ENCODE results near the gene ATP9A.

Gene ATP9A

DNA sequence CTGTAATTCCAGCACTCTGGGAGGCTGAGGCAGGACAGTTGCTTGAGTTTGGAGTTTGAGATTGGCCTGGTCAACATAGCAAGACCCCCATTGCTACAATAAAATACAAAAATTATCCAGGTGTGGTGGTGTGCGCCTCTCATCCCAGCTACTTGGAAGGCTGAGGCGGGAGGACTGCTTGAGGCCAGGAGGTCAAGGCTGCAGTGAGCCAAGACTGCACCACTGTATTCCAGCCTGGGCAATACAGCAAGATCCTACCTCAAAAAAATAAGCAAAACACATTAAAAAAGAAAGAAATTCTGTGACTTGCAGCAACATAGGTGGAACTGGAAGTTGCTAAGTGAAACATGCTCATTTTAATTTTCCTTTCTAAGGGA, 119.6 kb downstream of the ATP9A start:
- DNase-seq: no peak

DNA sequence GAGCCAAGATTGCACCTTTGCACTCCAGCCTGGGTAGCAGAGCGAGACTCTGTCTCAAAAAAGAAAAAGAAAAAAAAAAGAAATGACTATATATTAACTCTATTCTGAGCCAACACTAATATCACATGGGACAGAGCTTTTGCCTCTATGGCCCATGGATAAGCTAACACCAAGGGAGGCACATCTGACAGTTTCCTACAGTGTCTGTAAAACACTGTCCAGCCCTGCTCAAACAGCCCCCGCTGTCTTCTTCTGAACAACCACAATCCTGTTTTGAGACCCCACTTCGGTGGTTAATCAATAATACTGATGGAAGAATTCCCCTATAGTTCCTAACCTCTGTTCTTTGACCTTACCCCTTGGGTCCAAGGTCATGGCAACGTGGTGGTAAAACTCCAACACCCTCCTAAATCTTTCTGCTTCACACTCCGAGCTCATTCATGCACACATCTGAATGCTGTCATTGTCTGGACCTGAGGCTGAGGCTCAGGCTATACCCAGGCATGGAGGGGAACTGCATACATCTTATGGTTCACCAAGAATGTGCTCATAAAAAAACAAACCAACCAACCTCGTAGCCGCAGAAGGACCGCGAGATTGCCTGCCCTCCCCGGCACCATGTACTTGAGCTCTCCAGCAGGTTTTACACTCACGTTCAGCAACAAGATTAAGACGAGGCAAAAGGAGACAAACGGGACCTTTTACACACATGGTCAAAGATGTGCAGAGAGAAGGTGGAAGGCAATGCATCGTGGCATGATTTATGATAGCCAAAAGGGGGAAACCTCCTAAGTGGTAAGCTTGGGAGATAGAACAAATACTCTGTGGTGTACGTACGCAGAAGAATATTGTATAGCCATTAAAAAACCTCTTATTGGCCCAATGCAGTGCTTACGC, 120.3 kb downstream of the ATP9A start:
- no peak for DNase-seq

DNA sequence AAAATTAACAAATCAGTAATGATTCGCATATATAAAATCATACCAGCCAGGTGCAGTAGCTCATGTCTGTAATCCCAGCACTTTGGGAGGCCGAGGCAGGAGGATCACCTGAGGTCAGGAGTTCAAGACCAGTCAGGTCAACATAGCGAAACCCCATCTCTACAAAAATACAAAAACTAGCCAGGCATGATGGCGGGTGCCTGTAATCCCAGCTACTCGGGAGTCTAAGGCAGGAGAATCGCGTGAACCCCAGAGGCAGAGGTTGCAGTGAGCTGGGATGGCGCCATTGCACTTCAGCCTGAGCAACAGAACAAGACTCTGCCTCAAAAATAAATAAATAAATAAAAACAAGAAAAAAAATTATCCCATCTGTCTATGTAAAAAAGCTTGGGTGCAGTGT, 124.4 kb downstream of the ATP9A start:
- peak; percentile 16 for DNase-seq

DNA sequence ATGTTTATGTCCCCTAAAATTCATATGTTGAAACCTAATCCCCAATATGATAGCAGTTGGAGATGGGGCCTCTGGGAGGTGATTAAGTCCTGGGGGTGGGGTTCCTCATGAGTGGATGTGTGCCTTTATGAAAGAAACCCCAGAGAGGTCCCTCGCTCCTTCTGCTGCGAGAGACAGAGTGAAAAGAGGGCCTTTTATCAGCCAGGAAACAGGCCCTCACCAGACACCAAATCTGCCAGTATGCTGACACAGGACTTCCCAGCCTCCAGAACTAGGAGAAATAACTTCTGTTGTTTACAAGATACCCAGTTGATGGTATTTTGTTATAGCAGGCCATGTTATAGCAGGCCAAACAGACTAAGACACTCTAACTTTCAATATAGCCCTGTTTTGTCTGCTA, 124.8 kb downstream of the ATP9A start:
- no peak for DNase-seq

DNA sequence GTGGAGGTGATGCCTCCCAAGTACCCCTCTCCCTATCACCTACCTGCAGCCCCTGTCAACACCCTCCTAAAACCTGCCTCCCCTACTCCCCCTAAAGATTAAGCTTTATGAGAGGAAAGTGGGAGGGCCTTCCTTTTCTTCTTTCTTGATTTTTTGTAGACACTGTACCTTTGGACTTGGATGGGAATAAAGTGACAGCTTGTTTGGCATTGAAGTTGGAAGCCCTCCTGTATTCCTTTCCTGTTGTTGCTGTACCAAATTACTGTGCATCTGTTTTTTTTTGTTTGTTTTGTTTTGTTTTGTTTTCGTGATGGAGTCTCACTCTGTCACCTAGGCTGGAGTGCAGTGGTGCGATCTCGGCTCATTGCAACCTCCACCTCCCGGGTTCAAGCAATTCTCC, 126.3 kb downstream of the ATP9A start:
- peak; percentile 14 for DNase-seq

DNA sequence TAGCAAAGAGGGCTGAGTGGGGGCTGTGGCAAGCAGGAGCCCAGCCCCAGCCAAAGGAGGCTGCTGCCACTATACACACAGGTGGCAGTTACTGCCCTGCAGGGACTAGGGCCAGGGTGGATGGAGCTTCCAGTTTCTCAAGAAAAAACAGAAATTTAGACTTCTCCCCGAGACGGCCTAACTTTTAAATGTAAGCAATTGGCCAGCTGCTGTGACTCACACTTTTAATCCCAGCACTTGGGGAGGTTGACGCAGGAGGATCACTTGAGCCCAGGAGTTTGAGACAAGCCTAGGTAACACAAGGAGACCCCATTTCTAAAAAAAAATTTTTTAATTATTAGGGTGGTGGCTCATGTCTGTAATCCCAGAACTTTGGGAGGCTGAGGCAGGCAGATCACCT, 127.4 kb downstream of the ATP9A start:
- DNase-seq: no peak

DNA sequence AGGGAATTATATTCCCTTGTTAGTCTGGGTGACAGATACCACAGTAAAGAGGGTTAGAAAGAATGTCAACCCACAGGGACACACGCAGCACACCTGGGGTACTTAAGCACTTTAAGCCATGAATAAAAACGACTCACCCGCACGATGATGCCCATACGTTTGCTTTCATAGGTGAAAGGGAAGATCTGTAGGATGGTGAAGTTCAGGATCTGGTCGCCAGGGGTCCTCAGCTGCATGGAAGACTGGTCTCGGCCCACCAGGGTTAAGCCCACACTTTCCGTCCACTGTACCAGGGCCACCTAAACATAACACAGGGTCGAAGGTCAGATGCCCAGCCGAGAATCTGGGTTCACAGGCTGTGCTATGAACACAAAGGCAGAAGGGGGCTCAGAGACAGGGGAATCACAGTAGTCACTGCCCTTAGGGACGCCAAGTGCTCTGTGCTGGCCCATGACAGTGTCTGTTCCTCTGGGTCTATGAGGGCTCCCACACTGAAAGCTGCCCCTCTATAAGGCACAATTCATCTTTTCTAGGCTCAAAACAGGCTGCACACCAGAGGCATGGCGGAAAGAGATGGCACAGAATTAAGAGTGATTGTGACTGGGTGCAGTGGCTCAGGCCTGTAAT, 128.9 kb downstream of the ATP9A start:
- DNase-seq: peak; percentile 60

DNA sequence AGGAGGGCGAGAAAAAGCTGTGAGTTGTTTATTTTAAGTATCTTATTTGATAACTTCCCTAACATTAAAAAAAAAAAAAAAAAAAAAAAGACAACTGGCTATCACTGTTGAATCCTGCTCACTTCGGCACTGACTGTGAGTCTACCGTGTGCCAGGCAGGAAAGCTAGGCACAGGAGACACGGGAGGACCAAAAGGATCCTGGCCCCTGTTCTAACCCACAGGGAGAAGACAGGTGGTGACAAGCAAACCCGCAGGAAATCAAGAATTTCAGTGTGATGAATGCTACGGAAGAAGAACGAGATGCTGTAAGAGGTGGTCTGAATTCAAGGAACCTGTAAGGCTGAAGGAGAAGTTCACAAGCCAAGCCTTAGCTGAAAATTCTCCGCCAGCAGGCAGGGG, 130.9 kb downstream of the ATP9A start:
- no peak for DNase-seq

DNA sequence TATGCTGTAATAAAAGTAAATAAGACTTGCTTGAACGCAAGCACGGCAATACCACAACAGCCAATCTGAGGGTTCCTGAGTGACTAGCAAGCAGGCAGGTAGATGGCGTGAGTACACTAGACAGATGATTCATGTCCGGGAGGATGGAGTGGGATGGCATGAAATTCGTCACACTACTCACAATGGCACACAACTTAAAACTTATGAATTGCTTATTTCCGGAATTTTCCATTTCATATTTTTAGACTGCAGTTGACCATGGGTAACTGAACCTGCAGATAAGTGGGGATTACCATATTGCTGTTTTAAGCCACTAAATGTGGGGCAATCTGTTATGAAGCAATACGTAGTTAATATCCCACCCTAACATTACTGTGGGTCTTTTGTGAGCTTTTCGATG, 132.1 kb downstream of the ATP9A start:
- no peak for DNase-seq

DNA sequence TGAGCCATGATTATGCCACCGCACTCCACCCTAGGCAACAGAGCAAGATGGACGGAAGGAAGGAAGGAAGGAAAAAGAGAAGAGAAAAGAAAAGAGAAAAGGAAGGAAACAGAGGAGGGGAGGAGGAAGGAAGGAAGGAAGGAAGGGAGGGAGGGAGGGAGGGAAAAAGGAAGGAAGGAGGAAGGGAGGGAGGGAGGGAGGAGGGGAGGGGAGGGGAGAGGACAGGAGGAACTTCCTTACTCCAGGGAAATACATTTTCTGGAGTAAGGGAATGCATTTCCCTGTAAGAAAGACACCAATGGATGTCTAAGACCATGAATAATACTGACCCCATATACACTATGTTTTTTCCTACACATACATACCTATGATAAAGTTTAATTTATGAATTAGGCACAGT, 132.5 kb downstream of the ATP9A start:
- no peak for DNase-seq

DNA sequence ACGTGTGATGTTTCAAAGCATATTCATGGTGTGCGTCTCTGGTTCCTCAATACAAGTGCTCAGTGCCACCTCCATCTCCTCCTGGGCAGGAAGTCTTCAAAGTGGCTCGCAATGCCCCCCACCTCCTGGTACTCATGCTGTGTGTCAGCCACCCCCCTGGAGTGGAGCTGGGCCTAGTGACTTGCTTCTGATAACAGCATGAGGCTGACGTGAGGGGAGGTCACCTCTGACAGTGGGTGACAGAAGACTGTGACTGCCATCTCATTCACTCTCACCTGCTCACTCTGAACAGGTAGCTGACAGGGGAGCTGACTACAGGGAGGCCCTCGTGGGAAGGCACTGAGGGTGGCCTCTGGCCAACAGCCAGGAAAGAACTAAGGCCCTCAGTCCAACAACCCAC, 133.3 kb downstream of the ATP9A start:
- DNase-seq: no peak

DNA sequence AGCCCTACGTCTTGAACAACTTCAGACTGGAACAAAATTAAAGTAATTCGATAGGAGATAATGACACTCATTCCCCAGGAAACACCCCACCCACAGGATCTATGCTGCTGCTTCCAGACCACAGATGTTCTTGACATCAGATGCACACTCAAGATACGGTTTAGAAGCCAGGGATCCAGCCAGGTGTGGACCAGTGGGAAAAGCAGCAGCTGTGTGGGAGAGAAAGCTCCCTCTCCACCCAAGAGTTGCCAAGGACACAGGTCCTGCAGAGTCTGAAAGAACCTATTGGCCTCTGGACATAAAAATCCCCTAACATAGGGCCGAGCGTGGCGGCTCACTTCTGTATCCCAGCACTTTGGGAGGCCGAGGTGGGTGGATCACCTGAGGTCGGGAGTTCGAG, 133.9 kb downstream of the ATP9A start:
- DNase-seq: peak; percentile 20

DNA sequence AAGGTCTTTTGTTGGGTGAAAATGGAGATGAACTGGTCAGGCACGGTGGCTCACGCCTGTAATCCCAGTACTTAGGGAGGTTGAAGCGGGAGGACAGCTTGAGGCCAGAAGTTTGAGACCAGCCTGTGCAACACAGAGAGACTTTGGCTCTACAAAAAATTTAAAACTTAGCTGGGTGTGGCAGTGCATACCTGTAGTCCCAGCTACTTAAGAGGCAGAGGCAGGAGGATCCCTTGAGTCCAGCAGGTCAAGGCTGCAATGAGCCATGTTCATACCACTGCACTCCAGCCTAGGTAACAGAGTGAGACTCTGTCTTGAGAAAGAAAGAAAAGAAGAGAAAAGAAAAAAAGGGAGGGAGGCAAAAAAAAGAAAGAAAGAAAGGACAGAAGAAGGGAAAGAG, 134.8 kb downstream of the ATP9A start:
- no peak for DNase-seq

DNA sequence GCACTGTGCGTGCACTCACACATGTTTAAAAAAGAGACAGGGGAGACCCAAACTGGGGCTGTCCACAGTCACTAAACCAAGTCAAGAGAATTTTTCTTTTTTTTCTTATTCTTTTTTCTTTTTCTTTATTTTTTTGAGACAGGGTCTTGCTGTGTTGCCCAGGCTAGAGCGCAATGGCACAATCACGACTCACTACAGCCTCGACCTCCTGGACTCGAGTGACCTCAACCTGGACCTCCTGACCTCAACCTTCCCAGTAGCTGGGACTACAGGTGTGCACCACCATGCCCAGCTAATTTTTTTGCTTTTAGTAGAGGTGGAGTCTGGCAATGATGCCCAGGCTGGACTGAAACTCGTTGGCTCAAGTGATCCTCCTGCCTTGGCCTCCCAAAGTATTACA, 136.2 kb downstream of the ATP9A start:
- no peak for DNase-seq

DNA sequence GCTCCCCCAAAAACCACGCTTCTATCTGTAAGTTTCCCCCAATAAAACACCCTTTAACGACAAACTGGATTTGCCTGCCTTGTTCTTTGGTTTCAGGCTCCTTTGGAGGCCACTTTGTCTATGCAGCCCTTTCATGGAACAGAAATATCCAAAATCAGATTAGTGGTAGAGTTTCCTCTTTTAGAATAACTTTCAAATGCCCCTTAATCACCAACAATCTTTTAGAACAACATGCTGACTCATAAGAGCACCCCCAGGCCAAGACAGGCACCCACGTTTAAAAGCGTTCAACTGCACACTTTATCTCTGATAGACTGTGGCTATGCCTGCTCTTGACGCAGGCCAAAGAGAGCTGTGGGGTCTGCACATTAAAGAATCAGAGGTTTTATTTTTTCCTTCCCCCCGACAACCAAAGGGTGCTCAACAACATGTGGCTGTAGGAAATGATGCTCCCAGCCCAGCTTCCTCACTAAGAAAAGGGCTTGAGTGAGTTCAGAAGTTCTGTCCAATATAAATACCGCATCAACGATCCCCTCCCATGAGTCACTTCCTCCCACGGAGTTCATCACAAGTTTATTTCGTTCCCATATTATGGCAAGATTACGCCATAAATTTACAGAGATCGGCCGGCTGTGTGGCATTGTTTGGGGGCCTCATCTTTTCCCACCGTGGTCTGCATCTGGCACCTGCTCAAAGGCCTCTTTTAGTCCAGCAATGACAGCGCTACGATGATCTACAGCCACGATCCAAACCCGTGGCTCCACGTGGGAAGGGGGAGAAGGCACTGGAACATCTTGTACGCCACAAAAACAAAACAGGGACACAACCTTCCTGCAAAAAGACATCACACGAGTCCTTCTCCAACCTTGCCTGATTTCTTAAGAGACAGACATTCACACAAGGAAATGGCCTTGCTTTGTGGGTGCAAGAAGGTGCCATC, 136.9 kb downstream of the ATP9A start:
- no peak for DNase-seq

DNA sequence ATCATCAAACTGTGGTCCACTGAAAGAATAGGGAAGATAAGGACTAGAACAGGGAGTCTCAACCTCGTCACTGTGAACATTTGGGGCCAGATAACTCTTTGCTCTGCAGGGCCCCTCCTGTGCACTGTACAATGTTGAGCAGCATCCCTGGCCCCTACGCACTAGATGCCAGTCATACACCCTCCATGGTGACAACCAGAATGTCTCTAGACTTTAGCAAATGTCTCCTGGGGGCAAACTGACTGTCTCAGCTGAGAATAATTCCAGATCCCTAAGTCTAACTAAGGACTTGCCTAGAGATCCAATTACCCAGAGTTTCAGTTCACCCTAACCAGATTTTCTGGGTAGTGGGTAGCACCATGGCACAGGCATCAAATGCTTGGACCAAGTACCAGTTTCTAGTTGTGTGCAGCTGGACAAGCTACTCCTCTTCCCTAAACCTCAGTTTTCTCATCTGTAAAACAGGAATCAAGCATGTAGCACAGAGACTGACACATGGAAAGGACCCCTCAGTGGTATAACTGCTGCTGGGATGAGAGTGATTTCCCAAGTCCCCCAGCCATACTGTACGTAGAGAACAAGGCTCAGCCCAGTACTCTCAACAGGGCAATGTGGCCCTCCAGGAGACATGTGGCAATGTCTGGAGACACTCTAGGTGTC, 138.7 kb downstream of the ATP9A start:
- no peak for DNase-seq

DNA sequence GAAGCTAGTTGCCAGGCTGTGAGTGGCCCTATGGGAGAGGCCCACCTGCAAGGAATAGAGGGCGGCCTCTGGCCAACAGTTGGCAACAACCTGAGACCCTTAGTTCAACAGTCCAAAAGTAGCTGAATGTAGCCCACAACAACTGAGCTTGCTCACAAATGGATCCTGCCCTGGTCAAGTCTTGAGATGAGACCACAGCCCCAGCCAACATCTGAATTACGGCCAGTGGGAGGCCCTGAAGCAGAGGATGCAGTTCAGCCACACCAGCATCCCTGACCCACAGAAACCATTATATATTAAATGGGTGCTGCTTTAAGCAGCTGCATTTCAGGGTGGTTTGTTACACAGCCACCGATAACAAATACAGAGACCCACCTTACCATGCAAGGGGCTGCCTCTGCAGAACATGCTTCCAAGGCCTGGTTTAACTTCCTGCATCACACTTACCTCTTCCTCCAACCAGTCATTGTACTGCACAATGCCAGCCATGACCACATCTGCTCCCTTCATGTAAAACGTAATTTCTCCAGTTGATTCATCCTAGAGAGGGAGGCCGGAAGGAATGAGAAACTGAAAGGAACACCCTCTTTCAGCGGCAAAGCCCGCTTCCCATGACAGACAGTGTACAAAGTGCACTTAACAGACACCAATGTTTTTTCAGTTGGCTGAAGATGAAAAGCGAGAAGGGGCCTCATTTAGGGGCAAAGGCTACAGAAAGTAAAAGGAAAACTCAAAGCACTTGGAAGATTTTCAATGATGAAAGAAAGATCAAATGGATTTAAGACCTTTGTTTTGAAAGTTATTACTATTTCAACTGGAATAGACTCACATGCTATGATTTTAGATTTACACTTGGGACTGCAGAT, 139.4 kb downstream of the ATP9A start:
- no peak for DNase-seq

DNA sequence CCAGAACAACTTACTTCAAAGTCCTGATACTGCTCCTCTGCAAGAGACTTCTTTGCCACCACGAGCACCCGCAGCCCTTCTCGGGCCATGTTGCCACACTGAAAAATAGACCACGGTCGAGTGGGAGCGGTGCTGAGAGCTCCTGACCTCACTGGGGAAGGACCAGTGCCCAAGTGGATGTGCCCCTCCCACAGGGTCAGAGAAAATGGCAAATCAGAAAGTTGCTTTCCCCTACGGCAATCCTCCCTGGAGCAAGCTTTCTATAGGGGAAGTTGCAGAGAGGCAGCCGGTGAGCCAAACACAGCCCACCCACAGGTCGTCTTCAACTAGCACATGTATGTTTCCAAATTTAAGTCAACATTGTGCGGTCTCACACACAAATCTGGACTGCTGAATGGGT, 140.6 kb downstream of the ATP9A start:
- no peak for DNase-seq

DNA sequence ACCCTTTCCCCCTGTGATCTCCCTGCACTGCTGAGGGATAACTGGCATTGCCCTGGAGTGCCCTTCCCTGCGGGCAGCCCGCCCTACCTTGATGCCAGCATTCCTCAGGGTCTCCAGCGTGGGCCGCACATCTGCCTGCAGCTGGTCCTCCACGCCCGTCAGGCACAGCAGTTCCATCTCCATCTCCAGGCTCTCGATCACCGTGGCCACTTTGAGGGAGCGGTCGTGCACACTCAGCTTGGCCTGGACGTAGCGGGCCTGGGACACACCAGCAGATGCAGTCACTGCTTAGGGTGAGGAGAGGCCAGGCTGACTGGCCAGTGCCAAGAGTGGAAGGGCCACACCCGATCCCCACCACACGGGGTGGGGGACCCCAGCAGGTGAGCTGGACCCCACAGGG, 143.1 kb downstream of the ATP9A start:
- no peak for DNase-seq

DNA sequence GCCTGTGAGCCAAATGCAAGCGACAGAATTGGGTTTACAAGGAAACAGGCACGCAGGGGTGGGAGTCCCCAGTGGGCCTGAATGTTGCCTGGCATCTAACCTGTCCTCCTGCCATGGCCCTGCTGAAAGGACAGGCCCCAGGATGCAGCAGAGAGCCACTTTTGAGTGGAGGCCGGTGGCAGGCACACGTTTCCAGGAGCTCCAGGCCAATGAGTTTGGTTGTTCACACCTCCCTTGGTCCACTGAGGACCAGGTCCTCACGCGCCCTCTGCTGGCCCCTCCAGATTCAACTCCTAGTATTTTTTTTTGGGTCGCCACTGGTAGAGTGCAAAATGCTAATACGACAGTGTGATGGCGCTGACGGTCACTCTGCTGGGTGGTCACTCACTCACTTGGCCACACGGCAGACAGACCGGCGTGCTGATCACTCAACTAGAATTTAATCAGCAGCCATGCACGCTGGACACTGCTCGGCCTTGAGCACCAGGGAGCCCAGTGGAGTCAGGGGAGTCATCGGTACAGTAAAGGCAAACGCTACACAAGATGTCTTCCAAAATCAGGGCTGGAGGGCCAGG, 143.9 kb downstream of the ATP9A start:
- peak; percentile 38 for DNase-seq

DNA sequence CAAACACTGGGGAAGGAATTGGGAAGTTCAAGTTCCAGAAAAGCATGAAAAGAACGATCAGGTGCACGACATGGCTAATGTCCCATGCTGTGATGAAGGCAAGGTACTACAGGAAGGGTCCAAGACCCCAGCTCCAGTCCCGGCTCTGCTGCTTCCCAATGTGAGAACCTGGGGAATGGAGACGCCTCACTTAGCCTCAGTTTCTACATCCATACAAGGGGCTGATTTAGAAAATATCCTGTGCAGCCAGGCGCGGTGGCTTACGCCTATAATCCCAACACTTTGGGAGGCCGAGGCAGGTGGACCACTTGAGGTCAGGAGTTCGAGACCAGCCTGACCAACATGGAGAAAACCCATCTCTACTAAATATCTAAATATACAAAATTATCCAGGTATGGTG, 144.9 kb downstream of the ATP9A start:
- DNase-seq: no peak

Data from NCI-H2171 treated with DMSO at 0.1 percent for 48 hours (cell line).